Left ventricle myocardium superior (tissue), 1 donor: Measurements from ENCODE around the gene OR52N1. TPM values are rescaled to one million over a fixed set of nuclear protein-coding genes. Genes with fewer than 3 reads are reported as not detected.
A peak's percentile ranks its signal among the peaks of the same experiment; 100 is the strongest.

Source experiments
- ATAC-seq: fragments of 200-7000 bp; cut with Tn5 transposase; one replicate; pipeline ENCODE4 v1.9.1; 2020; ENCODE audit warnings: mild to moderate bottlenecking, moderate library complexity
- DNase-seq: peaks from one replicate; pipeline ENCODE4 v3.0.0-alpha.2; 2020
- intact Hi-C: fragments of 100-400 bp; cut with micrococcal nuclease; formaldehyde crosslinking; loops from one replicate; pipeline ENCODE4 v1.11.0; 2022
- long read RNA-seq: library from polyadenylated mRNA; unstranded; transcript quantifications from one replicate; pipeline ENCODE4 v2.0.0, GENCODE V29; 2021
- total RNA-seq: library from RNA; stranded (reverse); fragmentation: NEBNext Ultra II Directional; extraction: Animal tissue kit (Norgen Biotek cat#: 25700); gene quantifications from one replicate; pipeline ENCODE4 v1.2.1, GENCODE V29; 2021
- donor health status: DM: no; HTN: yes; CAD: no; lungs with severe emphysema.

Gene OR52N1
- not detected for total RNA-seq
- long read RNA-seq, result 0 reads

DNA sequence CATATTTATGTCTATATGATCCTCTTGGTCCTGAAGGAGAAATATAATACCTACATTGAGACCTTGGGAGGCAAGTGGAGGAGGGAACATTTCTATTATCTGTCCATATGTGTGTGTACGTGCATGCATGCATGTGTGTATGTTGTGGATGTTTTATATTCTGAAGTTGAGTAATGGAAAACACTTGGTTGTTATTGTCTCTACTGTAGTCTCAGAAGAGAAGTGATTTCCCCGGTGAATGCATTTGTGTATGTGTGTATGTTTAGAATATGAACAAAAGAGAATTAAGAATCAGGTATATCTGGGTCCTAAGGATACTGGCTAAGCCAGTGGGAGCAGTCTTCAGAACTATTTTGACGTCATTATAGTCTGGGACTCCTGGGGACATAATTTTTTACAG, at the start of gene OR52N1:
TSS of gene OR52N1 (minus strand) at position 101 of the 400 bp plus-strand sequence. CDS start 2,449 bp downstream, outside the sequence.
- intact Hi-C loops, result no loop called here
- ATAC-seq, result no peak

DNA sequence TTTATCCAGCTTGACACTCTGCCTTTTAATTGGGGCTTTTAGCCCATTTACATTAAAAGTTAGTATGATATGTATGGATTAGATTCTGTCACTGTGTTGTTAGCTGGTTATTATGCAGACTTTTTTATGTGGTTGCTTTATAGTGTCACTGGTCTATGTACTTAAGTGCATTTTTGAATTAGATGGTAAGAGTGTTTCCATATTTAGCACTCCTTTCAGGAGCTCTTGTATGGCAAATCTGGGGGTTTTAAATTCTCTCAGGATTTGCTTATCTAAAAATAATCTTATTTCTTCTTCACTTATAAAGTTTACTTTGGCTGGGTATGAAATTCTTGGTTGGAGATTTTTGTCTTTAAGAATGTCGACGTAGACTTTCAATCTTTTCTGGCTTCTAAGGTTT, 46.6 kb upstream of the OR52N1 start:
- DNase-seq (no peak), ATAC-seq (no peak)
- intact Hi-C loops, result no loop called here

More for the DNA sequence above, at the start of gene OR52N1:
- no peak for DNase-seq

DNA sequence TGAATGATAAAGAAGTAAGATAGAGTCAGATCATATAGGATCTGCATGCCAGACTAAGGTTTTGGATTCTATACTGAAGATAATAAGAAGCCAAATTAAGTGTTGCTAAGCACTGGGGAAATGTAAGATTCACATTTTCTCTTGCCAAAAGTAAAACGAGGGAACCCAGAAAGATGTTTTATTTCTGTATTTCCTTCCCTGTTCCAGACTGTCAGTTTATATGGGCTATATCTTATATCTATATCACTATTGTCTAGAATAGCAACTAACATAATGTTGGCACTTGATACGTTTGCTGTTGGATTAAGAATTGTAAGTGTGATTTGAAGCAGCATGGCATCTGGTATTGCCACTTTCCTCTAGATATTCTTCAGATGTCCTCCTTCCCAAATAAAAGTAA, 42.4 kb upstream of the OR52N1 start:
- intact Hi-C loops, result no loop called here
- ATAC-seq, result no peak

DNA sequence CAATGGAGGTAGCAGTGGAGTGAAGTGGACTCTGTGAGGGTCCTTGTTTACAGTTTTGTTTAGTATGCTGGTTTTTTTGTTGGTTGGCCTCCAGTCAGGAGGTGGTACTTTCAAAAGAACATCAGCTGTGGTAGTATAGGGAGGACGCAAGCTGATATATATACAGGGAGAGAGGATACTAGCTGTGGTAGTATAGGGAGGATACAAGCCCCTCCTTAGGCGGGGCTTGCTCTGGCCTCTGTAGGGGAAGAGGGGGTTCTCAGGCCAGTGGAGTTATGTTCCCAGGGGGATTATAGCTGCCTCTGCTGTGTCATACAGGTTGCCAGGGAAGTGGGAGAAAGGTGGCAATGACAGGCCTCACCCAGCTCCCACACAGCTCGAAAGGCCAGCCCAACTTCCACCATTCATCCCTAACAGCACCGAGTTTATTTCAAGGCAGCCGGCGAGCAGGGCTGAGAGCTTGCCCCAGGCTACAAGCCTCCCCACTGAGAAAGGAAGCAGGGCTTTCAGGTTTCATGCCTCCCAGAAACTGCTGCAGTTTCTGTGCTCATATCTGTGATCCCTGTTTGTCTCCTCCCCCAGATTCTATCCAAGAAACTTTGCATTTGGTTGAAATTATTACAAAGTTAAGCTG, 40.2 kb upstream of the OR52N1 start:
- intact Hi-C loops, result no loop called here
- no peak for ATAC-seq
- no peak for DNase-seq

More for the DNA sequence above, 42.4 kb upstream of the OR52N1 start:
- no peak for DNase-seq

DNA sequence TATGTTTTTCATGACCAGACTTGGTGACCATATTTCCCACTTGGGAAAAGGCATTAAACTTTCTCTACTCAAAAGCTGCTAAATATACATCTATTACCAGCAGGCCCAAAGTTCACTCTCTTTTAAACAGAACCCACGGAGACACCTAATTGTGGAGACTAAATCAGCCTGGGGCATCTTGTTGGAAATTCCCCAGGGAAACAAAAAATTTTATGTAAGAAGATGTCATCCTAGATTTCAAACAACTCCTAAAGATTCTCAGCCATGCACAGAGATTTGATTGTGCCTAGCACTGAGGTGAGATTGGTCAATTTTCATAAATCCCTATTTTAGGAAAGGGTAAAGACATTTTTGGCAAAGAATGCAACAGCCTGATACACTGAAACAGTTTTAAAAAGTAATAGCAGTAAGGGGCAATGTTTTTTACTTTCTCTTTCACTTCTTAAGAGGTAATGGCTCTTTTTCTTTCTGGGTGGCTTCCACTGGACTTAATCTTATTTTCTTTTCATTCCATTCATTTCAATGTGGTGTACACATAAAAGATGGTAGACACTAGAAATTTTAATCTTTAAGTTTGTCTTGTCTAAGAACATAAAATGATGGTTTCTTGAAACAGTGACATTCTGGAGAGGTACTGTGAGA, 27.3 kb upstream of the OR52N1 start:
- intact Hi-C loops, result no loop called here
- DNase-seq (no peak), ATAC-seq (no peak)

DNA sequence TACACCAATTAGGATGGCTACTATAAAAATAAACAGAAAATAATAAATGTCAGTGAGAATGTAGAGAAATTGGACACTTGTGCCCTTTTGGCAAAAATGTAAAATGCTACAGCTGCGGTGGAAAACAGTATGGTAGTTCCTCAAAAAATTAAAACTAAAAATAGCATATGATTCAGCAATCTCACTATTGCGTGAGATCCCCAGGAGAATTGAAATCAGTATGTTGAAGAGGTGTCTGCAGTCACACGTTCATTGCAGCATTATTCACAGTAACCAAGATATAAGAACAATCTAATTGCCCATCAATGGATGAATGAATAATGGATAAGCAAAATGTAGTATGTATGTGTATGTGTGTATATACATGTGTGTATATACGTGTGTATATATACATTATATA, 24.5 kb upstream of the OR52N1 start:
- DNase-seq, result no peak
- intact Hi-C loops, result no loop called here

DNA sequence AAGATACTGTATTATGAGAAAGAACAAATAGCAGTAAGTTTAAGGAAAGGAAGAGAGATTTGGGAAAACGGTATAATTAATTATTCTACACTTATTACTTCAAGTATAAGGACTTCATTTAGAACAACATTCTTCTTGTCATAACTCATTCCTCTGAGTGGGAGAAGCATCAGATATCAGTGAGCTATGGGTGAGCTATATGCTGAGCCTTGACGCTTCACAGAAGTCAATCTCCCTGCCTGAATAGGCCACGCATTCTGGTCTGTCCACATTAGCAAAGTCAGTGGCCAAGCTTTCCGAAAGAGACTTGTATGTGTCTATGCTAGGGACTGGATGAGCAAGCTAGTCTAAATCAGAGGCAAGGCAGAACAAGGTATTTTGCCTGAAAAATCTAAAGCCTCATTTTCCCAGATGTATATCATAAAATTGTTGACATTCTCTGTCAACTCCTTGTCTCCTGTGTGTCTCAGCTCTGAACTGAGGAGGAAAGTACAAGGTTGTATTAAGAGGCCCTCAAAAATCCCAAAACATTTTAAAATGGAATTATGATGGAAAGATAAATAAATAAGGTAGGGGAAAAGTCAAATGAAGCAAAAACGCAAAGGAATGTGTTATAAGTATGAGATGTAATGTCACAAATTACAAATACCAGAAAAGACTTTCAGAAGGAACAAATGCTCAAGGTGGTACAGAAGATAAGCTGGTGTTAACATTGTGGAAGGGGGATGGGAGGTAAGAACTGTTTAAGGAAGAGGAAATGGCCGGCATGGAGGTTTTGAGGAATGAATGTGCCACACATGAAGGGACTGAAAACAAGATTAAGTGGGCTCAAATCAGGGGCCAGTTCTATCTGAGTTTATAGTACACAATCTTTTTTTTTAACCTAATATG, 19.1 kb upstream of the OR52N1 start:
- DNase-seq, result no peak
- intact Hi-C loops, result loop anchor here (2.0 kb wide), 1 partner anchor 333 kb away; no protein-coding TSS in a partner anchor
- no peak for ATAC-seq

More for the DNA sequence above, 24.5 kb upstream of the OR52N1 start:
- no peak for ATAC-seq

DNA sequence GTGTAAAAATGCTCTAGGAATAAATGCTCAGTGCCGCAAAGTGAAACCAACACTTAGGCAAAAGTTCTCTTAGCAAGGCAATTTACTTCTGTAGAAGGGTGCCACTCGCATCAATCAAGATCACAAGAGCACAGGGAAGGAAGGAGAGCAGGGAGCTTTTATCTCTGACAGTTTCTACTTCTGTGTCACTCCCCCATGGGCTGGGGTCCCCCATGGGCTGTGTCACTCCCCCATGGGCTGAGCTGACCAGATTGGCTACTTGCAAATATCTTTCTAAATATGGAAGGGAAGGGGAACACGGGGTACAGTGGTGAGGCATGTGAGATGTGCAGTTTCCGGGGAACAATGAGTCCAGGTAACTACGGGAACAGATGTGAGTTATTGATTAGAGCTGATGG, 18.1 kb upstream of the OR52N1 start:
- DNase-seq (no peak), ATAC-seq (no peak)
- intact Hi-C loops, result no loop called here

DNA sequence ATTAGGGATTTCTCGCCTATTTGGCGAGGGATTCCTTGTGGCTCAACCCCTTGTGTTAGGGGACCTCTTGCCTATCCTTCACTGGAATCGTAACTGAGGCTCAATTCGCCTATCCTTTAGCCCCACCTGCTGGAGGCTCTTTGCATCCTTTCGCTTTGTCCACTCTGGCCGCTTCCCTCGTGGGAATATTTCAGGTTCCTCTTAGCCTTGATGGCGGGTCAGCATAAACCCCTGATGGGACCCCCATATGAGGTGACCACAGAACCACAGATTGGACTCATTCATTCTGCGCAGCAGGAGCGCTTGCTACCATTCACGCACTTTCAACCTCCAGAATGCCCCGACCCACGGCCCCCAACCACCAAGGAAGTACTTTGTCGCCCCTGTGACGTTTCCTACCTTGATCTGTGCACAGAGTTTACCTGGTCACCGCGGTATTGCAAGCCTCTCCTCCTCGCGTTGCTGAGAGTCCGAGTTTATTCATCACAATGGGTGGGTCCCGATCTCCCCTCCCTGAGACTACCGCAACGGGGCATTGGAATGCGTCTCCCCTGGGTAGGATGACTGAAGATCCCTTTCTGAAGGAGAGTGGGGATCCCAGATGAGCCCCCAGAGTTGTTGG, 17.5 kb upstream of the OR52N1 start, which contains the start of gene OR52N2:
TSS of gene OR52N2 (plus strand) at position 425 of the 622 bp plus-strand sequence. CDS start 11,412 bp downstream, outside the sequence.
- peak; percentile 52 for DNase-seq
- intact Hi-C loops, result no loop called here
- peak; percentile 93 for ATAC-seq

DNA sequence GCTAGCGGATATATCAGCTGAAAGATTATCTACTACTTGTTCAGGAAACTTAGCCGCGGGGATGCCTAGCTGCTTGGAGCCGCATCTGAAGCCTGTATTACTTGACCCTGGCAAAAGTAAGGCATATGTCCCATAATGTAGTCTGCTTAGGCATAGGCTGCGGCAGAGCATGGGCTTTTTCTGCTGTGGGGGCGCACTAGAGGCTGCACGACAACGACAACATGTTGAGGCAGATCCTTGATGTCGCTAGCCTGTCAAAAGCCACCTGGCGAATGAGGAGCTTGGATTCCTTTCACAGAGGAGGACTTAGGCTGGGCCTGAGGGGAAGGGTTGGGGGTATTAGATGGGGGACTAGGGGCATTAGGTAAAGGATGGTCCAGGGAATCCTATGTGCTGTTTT, 16.5 kb upstream of the OR52N1 start:
- ATAC-seq (no peak), DNase-seq (no peak)
- intact Hi-C loops, result no loop called here

DNA sequence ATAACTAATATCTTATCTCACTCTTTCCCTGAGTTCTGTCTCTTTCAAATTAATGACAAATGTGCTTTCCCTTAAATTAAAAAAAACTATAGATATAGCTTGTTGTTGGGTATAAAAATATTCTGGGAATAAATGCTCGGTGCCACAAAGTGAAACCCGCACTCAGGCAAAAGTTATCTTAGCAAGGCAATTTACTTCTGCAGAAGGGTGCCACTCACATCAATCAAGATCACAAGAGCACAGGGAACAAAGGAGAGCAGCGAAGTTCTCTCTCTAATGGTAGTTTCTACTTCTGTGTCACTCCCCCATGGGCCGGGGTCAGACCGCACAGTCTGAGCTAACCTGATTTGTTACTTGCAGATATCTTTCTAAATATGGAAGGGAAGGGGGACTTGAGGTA, 12.9 kb upstream of the OR52N1 start:
- DNase-seq (no peak), ATAC-seq (no peak)
- intact Hi-C loops, result no loop called here

DNA sequence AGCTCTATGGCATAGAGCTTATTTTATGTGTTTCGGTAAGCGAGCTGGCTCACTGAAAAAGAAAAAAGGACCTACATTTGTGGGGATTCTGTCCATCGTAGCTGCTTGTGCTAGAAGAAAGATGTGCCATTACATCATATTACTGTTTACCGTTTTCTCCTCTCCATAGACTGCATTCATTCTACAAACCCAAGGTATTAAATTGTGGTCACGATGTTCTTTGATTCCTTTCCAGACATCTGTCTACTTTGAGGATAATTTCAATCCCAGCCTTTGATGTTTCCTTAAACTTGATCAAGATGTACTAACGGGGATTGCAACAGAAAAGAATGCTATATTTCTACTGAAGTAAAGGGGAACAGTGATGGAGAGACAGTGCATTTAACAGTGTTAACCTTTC, 5.5 kb upstream of the OR52N1 start:
- intact Hi-C loops, result no loop called here
- ATAC-seq (no peak), DNase-seq (no peak)

DNA sequence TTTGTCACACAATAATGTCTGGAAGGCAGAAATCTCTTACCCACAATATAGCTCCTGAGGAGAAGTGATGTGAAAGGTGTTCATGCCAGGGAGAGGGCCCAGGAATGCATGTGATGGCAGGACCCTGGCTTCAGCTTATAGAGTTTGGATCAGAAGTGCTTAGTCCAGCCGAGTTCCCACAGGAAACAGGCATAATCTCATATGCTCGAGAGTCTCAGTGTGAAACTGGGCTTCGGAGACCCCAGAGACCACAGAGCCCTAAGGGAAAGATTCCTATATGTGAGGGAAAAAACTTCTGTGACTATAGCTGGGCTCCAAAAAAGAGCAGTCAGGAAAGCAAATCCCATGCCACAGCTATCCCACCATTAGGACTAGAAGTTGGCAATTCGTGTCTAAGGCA, 7.8 kb downstream of the OR52N1 start, which contains the start of gene OR52N5:
TSS of gene OR52N5 (minus strand) at position 101 of the 400 bp plus-strand sequence. CDS start 4,721 bp downstream, outside the sequence.
- intact Hi-C loops, result no loop called here
- ATAC-seq, result no peak

DNA sequence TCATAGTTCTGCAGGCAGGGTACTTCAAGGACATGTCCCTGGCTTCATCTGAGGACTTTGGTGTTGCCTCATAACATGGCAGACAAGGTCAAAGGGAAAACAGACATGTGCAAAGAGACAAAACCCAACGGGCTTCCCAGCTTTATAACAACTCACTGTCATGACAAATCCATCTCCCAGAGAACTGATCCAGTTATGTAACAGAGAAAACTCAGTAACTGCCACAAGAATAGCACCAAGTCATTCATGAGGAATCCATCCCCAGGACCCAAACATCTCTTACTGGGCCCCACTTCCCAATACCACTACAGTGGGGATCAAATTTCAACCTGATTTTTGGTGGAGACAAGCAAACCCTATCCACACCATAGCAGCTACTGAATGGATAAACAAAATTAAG, 24.0 kb downstream of the OR52N1 start:
- DNase-seq (no peak), ATAC-seq (no peak)
- intact Hi-C loops, result no loop called here

More for the DNA sequence above, 7.8 kb downstream of the OR52N1 start, which contains the start of gene OR52N5:
- DNase-seq, result no peak

DNA sequence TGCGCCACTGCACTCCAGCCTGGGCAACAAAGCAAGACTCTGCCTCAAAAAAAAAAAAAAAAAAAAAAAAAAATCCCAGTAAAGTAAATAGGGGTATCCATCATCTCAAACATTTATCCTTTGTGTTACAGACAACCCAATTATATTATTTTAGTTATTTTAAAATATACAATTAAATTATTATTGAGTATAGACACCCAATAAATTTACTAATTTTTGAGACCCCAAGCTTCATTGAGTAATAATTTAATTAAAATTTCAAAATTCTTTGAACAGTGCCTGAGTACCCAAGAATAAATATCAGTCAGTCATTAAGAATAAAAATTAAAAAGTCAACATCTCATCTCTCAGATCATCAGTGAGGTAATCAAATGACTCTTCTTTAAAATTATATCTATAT, 37.1 kb downstream of the OR52N1 start, which contains the start of gene OR52N4:
TSS of gene OR52N4 (plus strand) at position 301 of the 400 bp plus-strand sequence. CDS start 498 bp downstream, outside the sequence.
- no peak for DNase-seq
- intact Hi-C loops, result no loop called here
- ATAC-seq, result no peak

DNA sequence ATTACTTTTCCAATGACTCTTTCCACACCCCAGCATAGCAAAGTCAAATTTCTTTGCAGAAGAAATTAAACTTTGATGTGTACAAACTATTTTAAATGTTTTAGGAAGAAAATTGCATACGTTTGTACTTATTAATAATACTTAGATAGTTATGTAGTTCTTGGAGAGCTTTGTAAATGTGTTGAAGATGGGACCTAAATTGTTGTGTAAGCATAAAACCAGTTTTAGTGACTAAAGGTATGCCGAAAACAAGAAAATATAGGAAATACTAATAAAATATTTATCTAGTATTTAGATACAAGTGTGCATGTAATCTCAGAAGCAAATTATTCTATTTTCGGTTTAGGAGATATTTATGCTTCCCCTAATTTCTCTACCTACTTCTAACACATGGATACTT, 41.2 kb downstream of the OR52N1 start:
- intact Hi-C loops, result no loop called here
- ATAC-seq, result no peak
- no peak for DNase-seq

DNA sequence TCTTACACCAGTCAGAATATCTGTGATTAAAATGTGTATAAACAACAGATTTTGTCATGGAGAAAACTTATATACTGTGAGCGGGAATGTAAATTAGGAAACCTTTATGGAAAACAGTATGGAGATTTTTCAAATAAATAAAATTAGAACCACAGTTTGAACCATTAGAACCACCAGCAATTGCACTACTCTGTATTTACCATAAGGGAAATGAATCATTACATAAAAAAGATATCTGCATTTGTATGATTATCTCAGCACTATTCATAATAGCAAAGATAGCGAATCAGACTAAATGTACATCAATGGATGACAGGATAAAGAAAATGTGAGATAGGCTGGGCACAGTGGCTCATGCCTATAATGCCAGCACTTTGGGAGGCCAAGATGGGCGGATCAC, 44.5 kb downstream of the OR52N1 start:
- DNase-seq (no peak), ATAC-seq (no peak)
- intact Hi-C loops, result no loop called here

DNA sequence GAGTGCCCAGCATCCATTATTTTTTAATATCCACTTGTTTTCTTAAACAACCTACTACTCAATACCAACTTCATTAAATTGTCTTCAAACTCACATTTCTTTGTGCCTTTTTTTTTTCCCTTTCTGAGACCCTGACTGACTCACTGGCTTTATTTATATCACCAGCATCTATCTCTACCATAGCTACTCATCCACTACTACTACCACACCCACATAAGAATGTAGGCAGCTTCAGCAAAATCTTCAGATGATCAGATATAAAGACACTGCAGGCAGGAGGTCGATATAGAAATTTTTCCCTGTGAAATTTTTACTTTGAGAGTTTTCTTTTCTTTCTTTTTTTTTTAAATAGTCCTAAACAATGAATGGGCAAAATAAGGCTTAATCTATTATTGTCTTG, 52.6 kb downstream of the OR52N1 start:
- DNase-seq (no peak), ATAC-seq (no peak)
- intact Hi-C loops, result no loop called here
